ENCODE results near the gene ARHGAP10.
"Not testable (repeated sequence)": the region's sequence is repeated elsewhere in the genome, so short reads cannot be mapped to it uniquely, and the experiment has no call there.

The ARHGAP10 gene

GRCh38 chr4:147794314-147794680 lies 62.4 kb downstream of the ARHGAP10 start:
- DNase-seq (ENCODE audit: low spot score), result no peak

GRCh38 chr4:147794787-147795413 lies 63.0 kb downstream of the ARHGAP10 start:
- DNase-seq (ENCODE audit: low spot score), result peak; percentile 17

DNA sequence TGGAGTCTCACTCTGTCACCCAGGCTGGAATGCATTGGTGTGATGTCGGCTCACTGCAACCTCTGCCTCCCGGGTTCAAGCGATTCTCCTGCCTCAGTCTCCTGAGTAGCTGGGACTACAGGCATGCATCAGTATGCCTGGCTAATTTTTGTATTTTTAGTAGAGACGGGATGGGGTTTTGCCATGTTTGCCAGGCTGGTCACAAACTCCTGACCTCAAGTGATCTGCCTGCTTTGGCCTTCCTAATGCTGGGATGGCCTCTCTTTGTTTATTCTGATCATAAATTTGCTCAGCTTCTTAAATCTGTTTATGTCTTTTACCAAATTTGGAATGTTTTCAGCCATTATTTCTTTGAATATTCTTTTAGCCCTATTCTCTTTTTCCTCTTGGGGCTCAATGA lies 67.2 kb downstream of the ARHGAP10 start:
- DNase-seq (ENCODE audit: low spot score), result not testable (repeated sequence)

DNA sequence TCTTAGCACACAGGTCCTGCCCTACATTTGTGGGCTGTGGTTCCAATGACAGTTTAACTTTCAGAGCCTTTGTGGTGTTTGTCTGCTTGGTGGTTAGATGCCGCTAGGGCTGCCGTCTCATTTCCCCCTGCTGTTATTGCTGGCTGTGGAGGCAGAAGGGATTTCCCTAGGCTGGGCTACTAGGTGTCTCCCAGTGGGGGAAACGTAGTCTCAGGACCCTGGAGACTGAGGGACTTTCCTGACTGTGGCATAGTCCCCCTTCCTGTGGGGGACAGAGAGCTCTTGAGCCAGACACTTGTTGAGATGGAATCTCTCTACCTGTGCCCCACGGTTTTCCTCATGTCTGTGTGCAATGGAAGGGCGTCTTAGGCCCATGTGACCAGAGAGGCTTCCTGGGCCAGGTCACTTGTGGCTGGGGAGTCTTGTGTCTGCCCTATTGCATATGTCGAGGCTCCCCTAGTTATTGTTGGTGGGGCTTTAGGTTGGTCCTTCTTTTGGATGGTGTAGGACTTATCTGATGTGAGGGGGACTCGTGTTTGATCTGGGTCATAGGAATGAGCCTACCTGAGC lies 68.2 kb downstream of the ARHGAP10 start:
- peak; percentile 71 for DNase-seq (ENCODE audit: low spot score)

GRCh38 chr4:147801820-147802219 lies 69.9 kb downstream of the ARHGAP10 start:
- DNase-seq (ENCODE audit: low spot score), result no peak

GRCh38 chr4:147802346-147802745 lies 70.5 kb downstream of the ARHGAP10 start:
- no peak for DNase-seq (ENCODE audit: low spot score)

- DNase-seq (ENCODE audit: low spot score), result no peak
Observed at GRCh38 chr4:147805946-147806345, 74.1 kb downstream of the ARHGAP10 start.

- DNase-seq (ENCODE audit: low spot score), result no peak
Observed at GRCh38 chr4:147808447-147808846, 76.6 kb downstream of the ARHGAP10 start.

GRCh38 chr4:147809211-147809610 lies 77.3 kb downstream of the ARHGAP10 start:
- DNase-seq (ENCODE audit: low spot score), result no peak

DNA sequence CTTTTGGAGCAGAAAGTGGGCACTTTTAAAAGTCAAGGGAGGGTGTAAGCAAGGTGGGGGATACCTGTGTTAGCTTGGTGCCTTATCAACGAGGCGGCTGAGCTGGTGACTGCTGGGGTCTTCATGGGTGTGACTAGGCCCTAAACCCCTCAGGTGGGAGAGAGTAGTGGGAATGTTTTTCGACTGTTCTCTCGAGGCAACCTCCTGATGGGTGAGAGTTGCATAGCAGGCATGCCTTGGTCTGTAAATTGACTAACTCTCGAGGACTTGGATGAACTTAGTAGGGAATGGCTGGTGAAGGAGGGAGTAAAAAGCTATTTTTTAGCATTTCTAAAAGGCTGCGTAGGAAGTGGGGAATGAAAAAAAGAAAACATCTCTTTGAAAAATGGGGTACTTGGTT lies 80.0 kb downstream of the ARHGAP10 start:
- no peak for DNase-seq (ENCODE audit: low spot score)

DNA sequence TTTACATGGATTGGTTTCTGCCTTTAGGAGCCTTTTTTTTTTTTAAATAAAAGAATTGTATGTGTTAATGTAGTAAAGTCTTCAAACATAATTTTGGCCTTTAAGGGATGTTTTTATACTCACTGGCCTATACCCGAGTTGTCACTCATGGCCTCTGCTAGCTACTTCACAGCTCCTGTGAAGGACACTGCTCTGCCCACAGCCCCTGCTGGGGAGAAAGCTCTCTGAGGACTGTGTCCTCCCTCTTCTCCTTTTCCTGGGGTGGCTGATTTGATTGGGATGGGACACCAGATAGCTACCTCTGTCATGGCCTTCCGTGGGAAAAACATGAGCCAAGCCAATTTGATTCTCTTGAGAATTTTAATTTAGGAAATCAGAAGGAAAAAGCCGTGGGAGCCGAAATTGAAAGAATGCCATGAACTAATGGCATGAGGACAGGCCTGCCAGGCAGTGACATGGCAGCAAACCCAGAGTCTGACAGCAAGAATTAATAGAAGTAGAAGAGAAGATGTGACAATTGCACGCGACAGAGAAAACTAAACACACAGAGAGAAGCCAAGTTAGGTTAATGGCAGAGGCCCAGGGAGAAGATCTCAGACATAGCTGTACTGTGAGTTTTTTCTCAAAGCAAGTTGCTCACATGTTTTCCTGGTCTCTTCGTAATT lies 81.4 kb downstream of the ARHGAP10 start:
- no peak for DNase-seq (ENCODE audit: low spot score)

DNA sequence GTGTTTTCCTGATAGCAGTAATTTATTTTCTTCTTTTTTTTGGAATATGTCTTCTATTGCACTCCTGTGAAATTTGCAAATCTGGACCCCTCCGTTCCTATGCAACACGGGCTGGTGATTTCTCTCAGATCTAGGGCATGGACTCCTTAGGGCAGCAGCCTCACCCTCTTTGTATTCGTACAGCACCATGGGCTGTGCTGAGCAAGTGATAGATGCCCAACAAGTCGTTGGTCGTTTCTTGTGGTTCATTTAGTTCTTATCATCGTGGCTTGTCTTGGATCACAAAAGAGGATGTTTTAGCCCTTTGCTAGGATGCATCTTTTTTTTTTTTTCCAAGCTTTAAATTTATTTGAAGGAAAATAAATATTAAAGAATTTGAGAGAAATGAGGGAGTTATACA lies 82.1 kb downstream of the ARHGAP10 start:
- DNase-seq (ENCODE audit: low spot score), result no peak

- no peak for DNase-seq (ENCODE audit: low spot score)
Observed at GRCh38 chr4:147814376-147814775, 82.5 kb downstream of the ARHGAP10 start.

DNA sequence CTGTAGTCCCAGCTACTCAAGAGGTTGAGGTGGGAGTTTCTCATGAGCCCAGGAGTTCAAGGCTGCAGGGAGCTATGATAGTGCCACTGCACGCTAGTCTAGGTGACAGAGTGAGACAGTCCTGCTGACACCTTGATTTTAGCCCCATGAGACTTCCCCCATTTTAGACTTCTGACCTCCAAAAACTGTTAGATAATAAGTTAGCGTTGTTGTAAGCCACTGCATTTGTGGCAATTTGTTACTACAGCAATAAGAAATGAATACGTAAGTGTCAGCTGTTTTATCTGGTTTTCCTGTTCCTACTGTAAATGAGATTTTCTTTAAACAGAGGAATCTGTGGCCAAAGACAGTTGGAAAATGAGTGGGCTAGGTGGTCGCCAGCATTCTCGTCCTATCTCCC lies 83.9 kb downstream of the ARHGAP10 start:
- DNase-seq (ENCODE audit: low spot score), result no peak

GRCh38 chr4:147816382-147817254 lies 84.7 kb downstream of the ARHGAP10 start:
- DNase-seq (ENCODE audit: low spot score), result no peak

DNA sequence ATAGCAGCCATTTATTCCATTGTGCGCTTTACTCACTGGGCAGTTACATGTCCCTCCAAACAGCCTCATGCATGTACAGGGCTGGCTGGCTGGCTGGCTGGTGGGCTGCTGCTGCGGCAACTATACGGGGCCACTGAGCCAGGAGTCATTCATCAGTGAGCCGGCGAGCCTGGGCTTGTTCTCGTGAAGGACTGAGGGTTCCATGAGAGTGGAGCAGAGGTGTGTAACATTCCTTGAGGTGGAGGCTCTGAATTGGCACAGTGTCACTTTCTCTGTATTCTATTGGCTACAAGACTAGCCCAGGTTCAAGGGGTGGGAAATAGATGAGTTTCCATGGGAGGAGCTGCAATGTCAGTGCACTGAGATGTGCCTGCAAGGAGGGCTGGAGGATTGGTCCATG lies 89.1 kb downstream of the ARHGAP10 start:
- DNase-seq (ENCODE audit: low spot score), result no peak

GRCh38 chr4:147821555-147821954 lies 89.7 kb downstream of the ARHGAP10 start:
- no peak for DNase-seq (ENCODE audit: low spot score)

DNA sequence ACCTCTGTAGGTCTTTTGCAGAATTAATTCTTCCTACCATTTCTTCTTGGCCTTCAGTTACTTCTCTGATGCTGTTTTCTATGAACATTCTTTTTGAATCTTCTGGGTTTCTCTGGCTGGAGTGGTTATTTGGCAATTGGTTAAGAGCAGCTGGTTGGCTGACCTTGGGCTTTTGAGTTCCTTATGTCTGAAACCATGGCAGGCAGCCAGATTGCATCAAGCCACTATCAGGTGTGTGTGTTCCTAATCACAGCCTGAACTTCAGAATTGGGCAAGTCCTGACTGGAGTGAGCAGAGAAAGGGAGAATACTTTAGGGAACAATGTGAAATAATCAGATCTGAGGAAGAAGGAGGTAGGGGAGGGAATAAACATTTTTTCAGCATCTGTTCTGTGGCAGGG lies 90.2 kb downstream of the ARHGAP10 start:
- DNase-seq (ENCODE audit: low spot score), result no peak

DNA sequence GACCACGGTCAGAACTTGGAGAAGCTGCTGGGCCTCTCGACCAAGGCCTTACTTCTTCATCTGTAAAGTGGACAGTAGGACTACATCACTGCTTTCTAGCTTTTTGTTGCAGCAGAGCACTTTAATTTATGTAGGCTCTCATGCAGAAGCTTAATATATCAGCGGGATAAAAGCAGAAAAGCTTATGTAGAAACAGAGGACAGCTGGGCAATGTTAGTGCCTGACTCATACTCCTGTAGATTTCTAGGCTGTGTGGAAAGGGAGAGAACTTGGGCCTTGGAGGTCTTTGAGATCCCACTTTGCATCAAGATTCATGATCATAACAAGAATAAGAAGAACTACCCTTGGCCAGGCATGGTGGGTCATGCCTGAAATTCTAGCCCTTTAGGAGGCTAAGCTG lies 91.2 kb downstream of the ARHGAP10 start:
- no peak for DNase-seq (ENCODE audit: low spot score)

DNA sequence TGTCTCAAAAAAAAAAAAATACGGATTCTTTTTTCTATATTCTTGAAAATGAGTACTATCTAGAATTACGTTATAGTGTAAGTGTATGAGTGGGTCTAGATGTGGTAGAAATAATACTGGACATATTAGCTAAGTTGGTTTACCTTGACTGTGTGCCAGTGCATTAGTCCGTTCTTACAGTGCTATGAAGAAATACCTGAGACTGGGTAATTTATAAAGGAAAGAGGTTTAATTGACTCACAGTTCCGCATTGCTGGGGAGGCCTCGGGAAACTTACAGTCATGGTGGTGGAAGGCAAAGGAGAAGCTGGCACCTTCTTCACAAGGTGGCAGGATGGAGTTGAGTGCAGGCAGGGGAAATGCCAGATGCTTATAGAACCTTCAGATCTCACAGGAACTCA lies 92.4 kb downstream of the ARHGAP10 start:
- no peak for DNase-seq (ENCODE audit: low spot score)

DNA sequence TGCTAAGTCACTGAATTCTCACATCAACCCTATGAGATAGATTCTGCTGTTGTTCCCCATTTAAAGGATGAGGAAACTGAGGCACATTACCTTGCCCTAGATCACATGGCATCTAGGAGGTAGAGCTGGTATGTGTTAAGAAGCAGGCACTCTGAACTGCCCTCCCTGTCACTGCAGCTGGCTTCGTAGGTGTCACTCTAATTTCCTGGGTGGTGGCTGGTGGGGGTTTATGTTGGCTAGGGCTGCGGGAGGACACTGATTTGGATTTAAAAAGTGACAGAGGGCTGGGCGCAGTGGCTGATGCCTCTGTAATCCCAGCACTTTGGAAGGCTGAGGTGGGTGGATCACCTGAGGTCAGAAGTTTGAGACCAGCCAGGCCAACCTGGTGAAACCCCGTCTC lies 93.0 kb downstream of the ARHGAP10 start:
- no peak for DNase-seq (ENCODE audit: low spot score)

- DNase-seq (ENCODE audit: low spot score), result no peak
Observed at GRCh38 chr4:147825451-147826287, 93.8 kb downstream of the ARHGAP10 start.
